Progenitor cell of endocrine pancreas (in vitro differentiated cells): ENCODE results near the gene LENEP. TPM values are rescaled to one million over a fixed set of nuclear protein-coding genes. Genes with fewer than 3 reads are reported as not detected.

Source experiments
- DNase-seq: peaks from one replicate; pipeline ENCODE4 v3.0.0; 2021; ENCODE audit warnings: low spot score; ENCODE audit not compliant: unreplicated experiment
- H3K27ac Mint-ChIP-seq: 2 replicates; pipeline ENCODE4 v1.8.0; 2021; ENCODE audit warnings: mild to moderate bottlenecking, moderate library complexity, mixed read lengths
- H3K27me3 Mint-ChIP-seq: 2 replicates; pipeline ENCODE4 v1.8.0; 2021; ENCODE audit warnings: mixed read lengths
- H3K36me3 Mint-ChIP-seq: 2 replicates; pipeline ENCODE4 v1.8.0; 2022; ENCODE audit warnings: mixed read lengths; ENCODE audit not compliant: insufficient read depth
- H3K4me1 Mint-ChIP-seq: 2 replicates; pipeline ENCODE4 v1.8.0; 2021; ENCODE audit warnings: low read depth, mixed read lengths
- H3K4me3 Mint-ChIP-seq: 2 replicates; pipeline ENCODE4 v1.8.0; 2021; ENCODE audit warnings: low read depth, mild to moderate bottlenecking, moderate library complexity, mixed read lengths
- H3K9me3 Mint-ChIP-seq: 2 replicates; pipeline ENCODE4 v1.8.0; 2021; ENCODE audit warnings: low read depth, mixed read lengths
- total RNA-seq: library from RNA; stranded (reverse); gene quantifications from 2 replicates; pipeline ENCODE4 v1.2.1, GENCODE V29; 2021
- TF ChIP-seq, protein P1 (sequence below): fragments of 200-600 bp; sonication (generic); IDR thresholded peaks from one replicate; pipeline ENCODE4 v1.5.0; 2021; ENCODE audit warnings: antibody characterized with exemption, mild to moderate bottlenecking; ENCODE audit not compliant: unreplicated experiment

LENEP gene
- total RNA-seq, 1 donor from 2014 or later, result 0.84 TPM

DNA sequence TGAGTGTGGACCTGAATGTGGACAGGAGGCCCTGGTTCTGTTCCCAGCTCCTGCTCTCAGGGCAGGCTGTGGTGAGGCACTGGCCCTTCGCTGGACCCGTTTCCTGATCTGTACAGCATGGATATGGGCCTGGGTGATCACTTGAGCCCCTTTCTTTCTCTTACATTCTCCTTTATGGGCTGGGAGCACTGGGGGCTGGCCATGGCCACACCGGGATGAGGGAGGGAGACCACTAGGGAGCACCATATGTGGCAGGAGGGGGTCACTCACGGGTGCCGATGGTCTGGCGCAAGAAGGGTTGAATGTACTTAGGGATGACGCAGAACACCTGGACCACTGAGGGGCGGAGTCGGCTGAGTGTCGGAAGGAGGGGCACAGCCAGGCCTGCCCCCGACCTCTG is 37.5 kb downstream of the LENEP start:
- Mint-ChIP-seq H3K4me3 (no peak overlapping the region), H3K9me3 (no peaks in the 10 kb centered on the region), H3K27ac (no peak overlapping the region), H3K4me1 (no peaks in the 10 kb centered on the region), H3K36me3 (no peaks in the 10 kb centered on the region), H3K27me3 (peaks cover 11% of the 10 kb centered on the region)
- DNase-seq, result no peak
- TF ChIP-seq, protein P1, sequence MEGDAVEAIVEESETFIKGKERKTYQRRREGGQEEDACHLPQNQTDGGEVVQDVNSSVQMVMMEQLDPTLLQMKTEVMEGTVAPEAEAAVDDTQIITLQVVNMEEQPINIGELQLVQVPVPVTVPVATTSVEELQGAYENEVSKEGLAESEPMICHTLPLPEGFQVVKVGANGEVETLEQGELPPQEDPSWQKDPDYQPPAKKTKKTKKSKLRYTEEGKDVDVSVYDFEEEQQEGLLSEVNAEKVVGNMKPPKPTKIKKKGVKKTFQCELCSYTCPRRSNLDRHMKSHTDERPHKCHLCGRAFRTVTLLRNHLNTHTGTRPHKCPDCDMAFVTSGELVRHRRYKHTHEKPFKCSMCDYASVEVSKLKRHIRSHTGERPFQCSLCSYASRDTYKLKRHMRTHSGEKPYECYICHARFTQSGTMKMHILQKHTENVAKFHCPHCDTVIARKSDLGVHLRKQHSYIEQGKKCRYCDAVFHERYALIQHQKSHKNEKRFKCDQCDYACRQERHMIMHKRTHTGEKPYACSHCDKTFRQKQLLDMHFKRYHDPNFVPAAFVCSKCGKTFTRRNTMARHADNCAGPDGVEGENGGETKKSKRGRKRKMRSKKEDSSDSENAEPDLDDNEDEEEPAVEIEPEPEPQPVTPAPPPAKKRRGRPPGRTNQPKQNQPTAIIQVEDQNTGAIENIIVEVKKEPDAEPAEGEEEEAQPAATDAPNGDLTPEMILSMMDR, result no peak

DNA sequence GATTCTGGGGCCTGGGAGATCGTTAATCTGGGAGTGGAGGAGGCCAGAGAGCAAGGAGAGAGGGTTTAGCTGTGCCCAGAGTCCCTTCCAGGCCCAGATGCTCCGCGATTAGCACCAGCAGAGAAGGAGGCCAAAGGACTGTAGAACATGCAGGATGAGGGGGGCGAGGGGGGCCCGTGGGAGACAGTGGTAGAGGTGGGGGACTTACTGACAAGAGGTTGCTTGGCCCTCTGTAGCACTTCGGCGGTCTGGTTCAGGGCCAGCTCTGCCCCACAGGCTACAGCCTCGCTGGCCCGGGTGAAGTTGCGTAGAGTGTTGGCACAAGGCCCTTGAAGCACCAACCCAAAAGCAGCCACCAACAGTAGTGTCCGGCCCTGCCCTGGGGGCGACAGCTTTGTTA is 39.5 kb downstream of the LENEP start:
- no peak for DNase-seq
- Mint-ChIP-seq H3K36me3 (no peaks in the 10 kb centered on the region), H3K4me3 (no peak overlapping the region), H3K27me3 (peaks cover 15% of the 10 kb centered on the region), H3K27ac (no peak overlapping the region), H3K4me1 (no peaks in the 10 kb centered on the region), H3K9me3 (no peaks in the 10 kb centered on the region)
- TF ChIP-seq, protein P1, result no peak

DNA sequence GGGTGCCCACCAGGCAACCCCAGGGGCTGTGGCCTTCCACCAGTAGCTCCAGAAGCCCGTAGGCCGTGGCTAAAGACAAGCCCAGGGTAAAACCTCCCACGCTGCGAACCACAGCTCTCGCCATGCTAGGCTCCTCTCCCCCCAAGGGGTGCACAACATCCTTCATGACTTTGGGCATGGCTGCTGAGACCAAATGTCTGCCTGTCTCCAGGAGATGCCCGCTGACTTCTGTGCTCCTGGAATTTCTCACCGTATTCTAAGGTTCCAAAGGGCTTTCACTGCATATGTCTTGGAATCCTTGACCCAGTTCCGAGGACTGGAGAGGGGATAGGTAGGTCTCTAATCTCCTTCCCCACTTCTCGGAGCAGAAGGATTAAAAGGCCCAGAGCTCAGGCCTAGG is 40.1 kb downstream of the LENEP start, which contains the start of the genes DCST1 and DCST2:
TSS of gene DCST1 (plus strand) at position 301 of the 400 bp plus-strand sequence. CDS start 213 bp downstream, outside the sequence.
TSS of gene DCST2 (minus strand) at position 258 of the 400 bp plus-strand sequence. CDS start at position 178, 80 bp downstream.
- H3K27me3 Mint-ChIP-seq, result peaks cover 19% of the 10 kb centered on the region
- no peak within 1 kb of the TSS for H3K4me3 Mint-ChIP-seq
- DNase-seq, result no peak
- H3K36me3 Mint-ChIP-seq, result no peaks in the 10 kb centered on the region
- peak within 1 kb of the TSS; percentile 30 for H3K27ac Mint-ChIP-seq
- no peaks in the 10 kb centered on the region for H3K9me3 Mint-ChIP-seq
- H3K4me1 Mint-ChIP-seq, result peaks cover under 1% of the 10 kb centered on the region
- TF ChIP-seq, protein P1, result no peak

DNA sequence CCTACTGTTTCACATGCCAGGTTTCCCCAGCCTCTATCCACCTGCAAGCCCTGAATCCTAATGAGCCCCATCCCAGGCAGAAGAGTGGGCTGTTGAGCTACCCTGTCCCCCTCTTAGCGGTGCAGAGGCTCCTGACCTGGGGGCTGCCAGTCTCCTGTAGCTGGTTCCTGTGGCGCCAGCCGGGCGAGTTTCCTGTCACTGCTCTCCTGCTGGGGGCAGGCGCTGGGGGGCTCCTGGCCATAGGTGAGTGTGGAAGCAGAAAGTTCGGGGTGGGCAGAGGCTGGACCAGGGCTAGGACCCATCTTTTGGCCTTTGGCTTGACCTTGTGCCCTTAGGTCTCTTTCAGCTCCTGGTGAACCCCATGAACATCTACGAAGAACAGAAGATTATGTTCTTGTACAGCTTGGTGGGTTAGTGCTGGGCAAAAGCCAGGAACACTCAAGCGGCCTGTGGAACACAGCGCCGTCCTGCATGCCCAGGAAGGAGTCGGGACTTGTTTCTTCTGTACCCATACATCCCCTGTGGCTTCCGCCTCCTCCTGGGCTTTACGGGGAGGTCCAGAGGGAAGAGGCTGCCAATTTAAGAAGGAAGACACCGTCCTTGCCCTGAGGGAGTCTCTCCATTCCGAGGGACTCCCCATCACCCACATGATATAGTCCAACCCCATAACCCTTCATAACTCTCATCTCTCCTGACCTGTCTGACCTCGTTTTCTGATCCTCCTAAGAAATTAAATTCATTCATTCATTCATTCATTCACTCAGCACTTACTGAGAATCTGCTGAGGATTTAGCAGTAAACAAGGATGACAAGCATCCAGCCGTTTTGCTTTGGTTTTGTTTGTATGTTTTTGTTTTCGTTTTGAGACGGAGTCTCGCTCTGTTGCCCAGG is 41.2 kb downstream of the LENEP start:
- peaks cover 3% of the 10 kb centered on the region for H3K4me1 Mint-ChIP-seq
- H3K27me3 Mint-ChIP-seq, result peaks cover 16% of the 10 kb centered on the region
- H3K36me3 Mint-ChIP-seq, result no peaks in the 10 kb centered on the region
- H3K27ac Mint-ChIP-seq, result peak overlapping the region; percentile 30
- H3K4me3 Mint-ChIP-seq, result no peak overlapping the region
- TF ChIP-seq, protein P1, result no peak
- no peak for DNase-seq
- no peaks in the 10 kb centered on the region for H3K9me3 Mint-ChIP-seq

DNA sequence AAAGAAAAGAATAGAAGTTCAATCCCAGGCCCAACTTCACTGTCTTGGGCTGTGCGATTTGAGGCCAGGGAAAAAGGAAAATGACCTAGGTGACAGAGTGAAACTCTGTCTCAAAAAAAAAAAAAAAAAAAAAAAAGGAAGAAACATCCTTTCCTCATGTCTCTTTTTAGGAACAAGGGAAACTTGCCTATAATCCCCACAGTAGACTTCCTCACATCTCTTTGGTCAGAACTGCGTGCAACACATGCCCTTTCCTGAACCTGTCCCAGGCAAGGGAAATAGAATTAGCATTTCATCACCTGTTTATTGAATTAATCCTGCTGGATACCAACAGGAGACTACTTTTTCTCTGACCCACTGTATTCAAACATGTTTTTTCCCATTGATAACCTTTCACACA is 42.5 kb downstream of the LENEP start:
- H3K36me3 Mint-ChIP-seq, result no peaks in the 10 kb centered on the region
- H3K27me3 Mint-ChIP-seq, result peaks cover 18% of the 10 kb centered on the region
- no peak overlapping the region for H3K27ac Mint-ChIP-seq
- no peak for DNase-seq
- H3K4me3 Mint-ChIP-seq, result no peak overlapping the region
- peaks cover 3% of the 10 kb centered on the region for H3K4me1 Mint-ChIP-seq
- no peaks in the 10 kb centered on the region for H3K9me3 Mint-ChIP-seq
- TF ChIP-seq, protein P1, result no peak
